Activated effector memory CD4-positive, alpha-beta T cell treated with Interleukin-2 at 50 U/mL for 16 hours (primary cell): Measurements from ENCODE around the gene CACNA1G.

ENCODE experiments used
- DNase-seq: peaks from one replicate; pipeline ENCODE4 v3.0.0-alpha.2; 2020

The CACNA1G gene

GRCh38 chr17:50560185-50560824 lies at the start of gene CACNA1G:
CACNA1G (plus strand) TSS chr17:50560715; CDS start chr17:50561460, 745 bp downstream.
- peak; percentile 80 for DNase-seq

- DNase-seq = peak; percentile 19
These were observed 49.5 kb upstream of the CACNA1G start for GRCh38 chr17:50511058-50511457.

- DNase-seq = no peak
These were observed 47.0 kb upstream of the CACNA1G start for GRCh38 chr17:50513495-50513894.

GRCh38 chr17:50514388-50514787 lies 46.1 kb upstream of the CACNA1G start:
- no peak for DNase-seq

GRCh38 chr17:50514936-50515702 lies 45.4 kb upstream of the CACNA1G start:
- DNase-seq = no peak

GRCh38 chr17:50517011-50517410 lies 43.5 kb upstream of the CACNA1G start:
- no peak for DNase-seq

GRCh38 chr17:50517504-50518383 lies 42.8 kb upstream of the CACNA1G start:
- no peak for DNase-seq

GRCh38 chr17:50518384-50519023 lies 42.0 kb upstream of the CACNA1G start:
- DNase-seq = no peak

GRCh38 chr17:50519141-50519834 lies 41.2 kb upstream of the CACNA1G start:
- no peak for DNase-seq

- DNase-seq = no peak
These were observed 40.0 kb upstream of the CACNA1G start for GRCh38 chr17:50520483-50520882.

- no peak for DNase-seq
These were observed 39.0 kb upstream of the CACNA1G start for GRCh38 chr17:50521514-50521913.

- DNase-seq = no peak
These were observed 37.7 kb upstream of the CACNA1G start for GRCh38 chr17:50522766-50523165.

- no peak for DNase-seq
These were observed 37.3 kb upstream of the CACNA1G start for GRCh38 chr17:50523208-50523607.

GRCh38 chr17:50524838-50525237 lies 35.7 kb upstream of the CACNA1G start:
- no peak for DNase-seq

- no peak for DNase-seq
These were observed 33.3 kb upstream of the CACNA1G start for GRCh38 chr17:50527155-50527762.

GRCh38 chr17:50527949-50528474 lies 32.5 kb upstream of the CACNA1G start:
- DNase-seq = no peak

GRCh38 chr17:50529849-50530248 lies 30.7 kb upstream of the CACNA1G start:
- no peak for DNase-seq

- no peak for DNase-seq
These were observed 29.0 kb upstream of the CACNA1G start for GRCh38 chr17:50531428-50532025.

GRCh38 chr17:50532452-50533024 lies 28.0 kb upstream of the CACNA1G start, which contains the start of gene EPN3:
EPN3 (plus strand) TSS chr17:50532735; CDS start chr17:50536557, 3,822 bp downstream.
- no peak for DNase-seq

GRCh38 chr17:50533185-50533584 lies 27.3 kb upstream of the CACNA1G start:
- DNase-seq = no peak

- no peak for DNase-seq
These were observed 26.8 kb upstream of the CACNA1G start for GRCh38 chr17:50533720-50534148.
